ENCODE measurements around the gene ACO2.

ACO2 gene

GRCh38 chr22:41523464-41524221, 54.7 kb downstream of the ACO2 start:
- DNase-seq (ENCODE audit: low spot score) = peak; percentile 31

GRCh38 chr22:41524251-41524661, 55.3 kb downstream of the ACO2 start:
- DNase-seq (ENCODE audit: low spot score) = no peak

DNA sequence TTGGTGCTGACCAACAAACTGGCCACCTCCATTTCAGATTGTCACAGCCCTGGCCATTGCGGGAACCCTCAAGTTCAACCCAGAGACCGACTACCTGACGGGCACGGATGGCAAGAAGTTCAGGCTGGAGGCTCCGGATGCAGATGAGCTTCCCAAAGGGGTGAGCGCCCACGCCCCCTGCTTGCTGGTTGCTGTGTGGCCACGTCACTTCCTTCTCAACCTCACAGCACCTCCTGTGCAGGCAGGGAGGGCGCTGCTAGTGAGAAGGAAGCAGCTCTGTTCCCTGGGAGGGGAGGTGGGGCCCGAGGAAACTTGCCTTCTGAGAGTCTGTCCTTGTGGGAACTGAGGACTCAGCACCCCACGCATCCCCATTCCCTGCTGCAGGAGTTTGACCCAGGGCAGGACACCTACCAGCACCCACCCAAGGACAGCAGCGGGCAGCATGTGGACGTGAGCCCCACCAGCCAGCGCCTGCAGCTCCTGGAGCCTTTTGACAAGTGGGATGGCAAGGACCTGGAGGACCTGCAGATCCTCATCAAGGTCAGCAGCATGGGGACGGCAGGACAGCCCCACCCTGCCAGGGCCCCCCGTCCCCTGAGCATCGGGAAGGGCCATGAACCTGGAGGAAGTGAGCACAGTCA, 56.0 kb downstream of the ACO2 start:
- peak; percentile 9 for DNase-seq (ENCODE audit: low spot score)

- DNase-seq (ENCODE audit: low spot score) = no peak
Observed at GRCh38 chr22:41525450-41526225, 56.7 kb downstream of the ACO2 start.

- DNase-seq (ENCODE audit: low spot score) = no peak
Observed at GRCh38 chr22:41526226-41526829, 57.4 kb downstream of the ACO2 start.

DNA sequence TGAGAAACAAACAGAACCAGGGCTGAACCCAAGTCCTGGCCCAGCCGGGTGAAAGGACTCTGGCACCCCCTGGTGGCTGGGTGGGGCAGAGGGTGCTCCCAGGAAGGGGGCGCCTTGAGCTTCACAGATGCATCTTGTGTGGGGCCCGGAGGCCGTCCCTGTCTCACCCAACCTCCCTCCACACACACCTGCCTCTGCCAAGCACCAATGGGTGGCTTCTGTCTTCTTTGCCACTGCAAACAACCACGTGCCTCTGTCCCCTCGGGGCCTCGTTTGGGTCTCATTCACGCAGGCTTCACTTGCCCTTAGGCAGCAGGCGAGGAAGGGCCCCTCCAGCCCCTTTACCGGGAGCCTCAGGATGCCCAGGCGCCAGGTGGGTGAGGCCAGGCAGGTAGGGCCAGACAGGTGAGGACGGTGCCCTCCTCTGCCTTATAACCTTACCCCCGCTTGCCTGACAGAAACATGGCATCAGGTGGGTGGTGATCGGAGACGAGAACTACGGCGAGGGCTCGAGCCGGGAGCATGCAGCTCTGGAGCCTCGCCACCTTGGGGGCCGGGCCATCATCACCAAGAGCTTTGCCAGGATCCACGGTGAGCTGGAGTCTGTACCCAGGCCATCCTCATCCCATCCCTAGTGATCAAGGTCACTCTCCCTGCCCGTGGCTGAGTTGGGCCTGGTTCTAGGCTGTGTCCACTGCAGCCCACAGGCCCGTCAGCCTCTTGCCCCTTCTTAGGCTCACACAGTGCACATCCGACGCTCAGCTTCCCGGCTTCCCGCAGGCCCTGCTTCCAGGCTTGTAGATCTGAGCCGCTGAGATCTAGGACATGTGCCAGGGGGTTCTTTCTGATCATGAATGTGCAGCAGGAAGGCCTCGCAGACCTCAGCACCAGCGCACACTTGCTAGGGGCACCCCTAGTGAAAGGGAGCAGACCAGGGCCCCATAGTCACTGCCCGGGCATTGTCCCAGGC, 58.2 kb downstream of the ACO2 start:
- peak; percentile 33 for DNase-seq (ENCODE audit: low spot score)

DNA sequence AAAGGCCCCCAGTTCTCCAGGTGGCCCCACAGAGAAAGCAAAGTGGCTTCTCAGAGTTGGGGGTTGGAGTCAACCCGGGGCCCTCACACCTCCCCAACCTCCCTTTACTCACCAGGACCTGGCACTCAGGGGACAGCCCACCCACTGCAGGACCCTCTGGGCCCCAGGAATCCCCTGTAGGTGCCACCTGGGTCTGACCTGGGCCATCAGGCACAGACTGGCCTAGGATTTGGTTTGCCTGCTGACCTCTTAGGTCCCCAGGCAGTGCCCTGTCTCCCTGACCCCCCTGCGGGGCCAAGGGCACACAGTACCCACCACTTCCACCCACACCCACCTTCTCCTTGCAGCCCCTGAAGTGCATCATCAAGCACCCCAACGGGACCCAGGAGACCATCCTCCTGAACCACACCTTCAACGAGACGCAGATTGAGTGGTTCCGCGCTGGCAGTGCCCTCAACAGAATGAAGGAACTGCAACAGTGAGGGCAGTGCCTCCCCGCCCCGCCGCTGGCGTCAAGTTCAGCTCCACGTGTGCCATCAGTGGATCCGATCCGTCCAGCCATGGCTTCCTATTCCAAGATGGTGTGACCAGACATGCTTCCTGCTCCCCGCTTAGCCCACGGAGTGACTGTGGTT, 59.3 kb downstream of the ACO2 start:
- DNase-seq (ENCODE audit: low spot score) = no peak

DNA sequence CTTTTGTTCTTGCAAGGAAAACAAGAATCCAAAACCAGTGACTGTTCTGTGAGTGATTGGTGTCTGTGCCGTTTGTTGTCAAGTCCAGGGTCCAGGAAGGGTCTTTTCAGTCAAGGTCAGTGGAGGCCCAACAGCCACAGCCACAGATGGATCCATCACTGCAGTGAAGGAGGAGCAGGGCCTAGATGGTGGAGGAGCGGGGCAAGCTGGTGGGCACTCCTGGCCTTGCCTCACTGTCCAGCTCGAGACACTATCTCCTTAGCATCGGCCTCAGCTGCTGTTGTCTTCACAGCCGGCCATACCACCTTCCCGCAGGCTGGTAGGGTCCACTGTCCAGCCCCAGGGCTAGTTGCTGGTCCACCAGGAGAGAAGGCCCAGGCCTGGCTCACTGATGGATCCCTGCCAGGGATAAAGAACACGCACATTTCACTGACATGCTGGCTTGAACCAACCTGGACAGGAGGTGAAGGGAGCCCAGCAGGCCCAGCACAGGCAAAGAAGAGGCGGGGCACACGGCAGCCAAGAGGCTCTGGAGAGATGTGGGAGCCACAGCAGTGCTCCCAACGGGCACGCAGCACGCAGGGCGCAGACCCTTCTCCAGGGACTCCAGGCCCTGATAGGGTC, 60.1 kb downstream of the ACO2 start:
- DNase-seq (ENCODE audit: low spot score) = no peak

- no peak for DNase-seq (ENCODE audit: low spot score)
Observed at GRCh38 chr22:41530890-41531714, 62.2 kb downstream of the ACO2 start.

GRCh38 chr22:41531715-41532477, 63.0 kb downstream of the ACO2 start:
- DNase-seq (ENCODE audit: low spot score) = no peak

DNA sequence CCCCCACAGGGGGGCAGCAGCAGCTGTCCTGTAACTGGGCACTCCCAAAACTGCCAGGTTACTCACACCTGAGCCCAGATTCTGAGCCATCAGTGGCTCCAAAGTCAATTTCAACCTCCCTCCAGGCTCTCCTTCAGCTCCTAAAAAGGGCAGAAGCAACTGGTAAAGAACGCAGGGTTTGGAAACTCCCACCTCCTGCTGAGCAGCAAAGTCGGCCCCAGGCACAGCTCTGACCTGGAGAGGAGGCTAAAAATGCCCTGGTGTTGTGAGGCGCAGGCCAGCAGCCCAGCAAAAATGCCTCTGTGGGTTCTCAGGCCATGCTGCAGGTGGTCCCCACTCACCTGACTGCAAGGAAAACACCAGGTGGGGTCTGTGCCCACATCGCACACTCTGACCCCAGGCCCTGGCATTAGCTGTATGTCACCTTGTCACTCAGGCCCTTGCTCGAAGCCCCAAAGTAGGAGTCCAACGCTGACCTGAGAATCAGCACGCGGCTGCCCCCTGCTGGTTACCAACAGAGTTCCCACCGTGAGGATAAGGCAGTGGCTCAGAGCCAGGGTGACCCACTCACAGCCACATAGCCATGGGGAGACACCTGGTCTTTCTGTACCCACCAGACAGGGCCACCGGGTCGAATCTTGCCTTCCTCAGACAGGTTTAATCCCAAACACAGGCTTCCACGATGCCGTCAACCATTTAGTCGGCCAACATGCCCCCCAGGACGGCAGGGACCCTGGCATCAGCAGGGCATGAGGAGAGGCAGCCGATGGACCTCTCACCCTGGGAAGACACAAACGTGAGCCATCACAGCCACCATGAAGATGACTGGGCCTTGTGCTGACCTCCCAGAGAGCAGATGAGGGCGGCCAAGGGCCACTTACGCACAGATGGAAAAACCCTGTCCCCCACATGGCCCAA, 64.2 kb downstream of the ACO2 start:
- DNase-seq (ENCODE audit: low spot score) = peak; percentile 74

DNA sequence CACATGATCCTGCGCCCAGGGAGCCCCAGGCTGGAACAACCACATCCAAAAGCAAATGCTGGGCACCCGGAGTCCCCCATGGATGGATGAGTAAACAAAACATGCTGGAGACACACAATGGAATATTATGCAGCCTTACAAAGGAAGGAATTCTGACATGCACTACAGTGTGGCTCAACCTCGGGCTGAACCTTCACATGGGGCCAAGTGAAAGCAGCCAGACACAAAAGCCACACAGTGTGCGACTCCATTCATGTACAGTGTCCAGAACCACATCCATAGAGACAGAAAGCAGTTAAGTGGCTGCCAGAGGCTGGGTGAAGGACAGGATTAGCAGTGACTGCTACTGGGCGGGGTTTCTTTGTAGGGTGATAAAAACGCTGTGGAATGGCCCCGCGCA, 65.3 kb downstream of the ACO2 start:
- no peak for DNase-seq (ENCODE audit: low spot score)

- peak; percentile 29 for DNase-seq (ENCODE audit: low spot score)
Observed at GRCh38 chr22:41535244-41535643, 66.3 kb downstream of the ACO2 start.

DNA sequence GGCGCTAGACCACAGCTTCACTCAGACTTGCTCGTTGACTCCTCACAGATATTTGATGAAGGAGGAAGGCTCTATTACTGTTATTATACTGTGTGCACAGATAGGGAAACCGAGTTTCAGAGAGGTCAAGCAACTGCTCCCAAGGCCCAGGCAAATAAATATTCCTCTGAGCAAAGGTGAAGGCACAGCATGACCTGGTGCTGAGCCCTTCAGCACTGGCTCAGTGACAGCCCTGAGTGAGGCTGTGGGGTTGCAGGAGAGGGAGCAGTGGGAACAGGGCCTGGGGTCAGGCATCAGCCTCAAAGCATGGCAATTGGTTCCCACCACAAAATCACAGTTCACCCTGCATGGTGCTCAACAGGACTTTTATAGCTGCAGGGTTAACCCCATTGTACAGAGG, 68.3 kb downstream of the ACO2 start:
- no peak for DNase-seq (ENCODE audit: low spot score)

- DNase-seq (ENCODE audit: low spot score) = no peak
Observed at GRCh38 chr22:41538583-41538982, 69.7 kb downstream of the ACO2 start.

DNA sequence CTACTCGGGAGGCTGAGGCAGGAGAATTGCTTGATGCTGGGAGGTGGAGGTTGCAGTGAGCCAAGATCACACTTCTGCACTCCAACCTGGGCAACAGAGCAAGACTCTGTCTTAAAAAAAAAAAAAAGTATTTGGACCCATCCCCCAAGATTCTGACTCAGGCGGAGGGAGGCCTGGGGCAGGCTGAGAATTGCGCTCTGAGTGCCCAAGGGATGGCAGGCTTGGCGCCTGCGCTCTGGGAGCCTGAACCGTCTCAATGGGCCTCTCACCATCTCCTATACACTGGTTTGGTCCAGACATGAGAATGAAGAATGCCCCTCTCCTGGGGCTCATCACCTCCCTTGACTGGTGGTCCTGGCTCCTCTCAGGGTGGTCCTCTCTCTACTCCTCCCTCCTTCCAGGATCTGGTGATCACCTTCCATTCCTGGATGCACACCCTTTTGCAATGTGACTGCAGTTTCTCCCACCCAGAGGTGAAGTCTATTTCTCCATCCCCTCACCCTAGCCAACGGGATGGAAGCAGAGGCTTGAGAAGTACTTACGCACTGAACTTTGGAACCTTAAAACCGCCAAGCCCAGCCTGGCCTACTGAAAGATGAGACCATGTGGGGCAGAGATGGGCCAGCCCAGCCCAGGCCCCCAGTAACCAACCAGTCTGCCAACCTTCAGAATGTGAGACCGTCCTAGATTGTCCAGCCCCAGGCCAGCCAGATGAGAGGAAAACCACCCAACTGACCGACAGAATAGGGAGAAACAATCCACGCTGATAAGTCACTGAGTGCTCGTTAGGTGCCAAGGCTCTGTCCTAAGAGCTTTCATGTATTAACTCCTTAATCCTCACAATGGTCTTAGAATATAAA, 70.5 kb downstream of the ACO2 start:
- no peak for DNase-seq (ENCODE audit: low spot score)

DNA sequence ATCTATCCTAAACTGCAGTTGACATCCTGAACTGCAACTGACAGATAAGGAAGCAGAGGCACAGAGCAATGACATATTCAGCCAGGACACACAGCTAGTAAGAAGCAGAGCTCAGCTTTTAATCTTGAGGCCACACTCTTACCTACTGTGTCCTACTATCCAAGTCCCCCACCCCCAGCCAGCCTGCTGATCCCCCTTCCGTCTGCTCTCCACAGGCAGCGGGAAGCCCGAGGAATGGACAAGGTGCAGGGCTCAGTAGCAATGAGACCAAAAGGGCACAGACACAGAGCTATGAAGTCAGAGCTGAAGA, 71.0 kb downstream of the ACO2 start:
- DNase-seq (ENCODE audit: low spot score) = no peak
